Measurements from ENCODE around the gene CPNE5.

Gene CPNE5

DNA sequence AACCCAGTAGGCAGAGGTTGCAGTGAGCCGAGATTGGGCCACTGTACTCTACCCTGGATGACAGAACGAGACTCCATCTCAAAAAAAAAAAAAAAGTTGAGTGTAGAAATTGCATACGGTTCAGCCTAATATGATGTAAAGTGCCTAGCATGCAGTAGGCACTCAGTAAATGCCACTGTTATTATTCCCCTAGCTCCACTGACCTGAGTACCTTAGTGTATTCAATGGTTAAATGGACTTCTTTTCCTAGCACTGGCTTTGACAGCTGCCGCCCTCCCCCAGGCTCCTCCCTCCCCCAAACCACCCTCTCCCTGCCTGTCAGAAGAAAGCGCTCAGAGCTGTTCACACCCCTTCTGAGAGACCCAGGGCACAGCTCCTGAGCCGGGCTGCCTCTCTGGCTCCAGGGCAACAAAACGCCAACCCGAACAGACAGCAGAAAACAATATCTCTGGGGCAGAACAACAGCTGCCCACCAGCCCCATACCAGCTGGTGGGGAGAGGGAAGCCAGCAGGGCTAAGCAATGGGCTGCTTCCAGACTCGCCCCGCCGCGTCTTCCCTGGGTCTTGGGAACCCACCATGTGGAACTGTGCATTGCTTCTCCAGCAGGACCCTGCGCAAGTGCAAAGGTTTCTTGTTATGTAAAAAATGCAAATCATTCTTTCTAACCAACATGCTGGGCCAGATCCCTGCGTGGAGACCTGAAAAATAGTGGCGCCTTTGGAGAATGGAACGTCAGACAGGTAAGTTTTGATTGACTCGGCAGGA, 4.5 kb downstream of the CPNE5 start:
- no peak for DNase-seq (ENCODE audit: low spot score)

DNA sequence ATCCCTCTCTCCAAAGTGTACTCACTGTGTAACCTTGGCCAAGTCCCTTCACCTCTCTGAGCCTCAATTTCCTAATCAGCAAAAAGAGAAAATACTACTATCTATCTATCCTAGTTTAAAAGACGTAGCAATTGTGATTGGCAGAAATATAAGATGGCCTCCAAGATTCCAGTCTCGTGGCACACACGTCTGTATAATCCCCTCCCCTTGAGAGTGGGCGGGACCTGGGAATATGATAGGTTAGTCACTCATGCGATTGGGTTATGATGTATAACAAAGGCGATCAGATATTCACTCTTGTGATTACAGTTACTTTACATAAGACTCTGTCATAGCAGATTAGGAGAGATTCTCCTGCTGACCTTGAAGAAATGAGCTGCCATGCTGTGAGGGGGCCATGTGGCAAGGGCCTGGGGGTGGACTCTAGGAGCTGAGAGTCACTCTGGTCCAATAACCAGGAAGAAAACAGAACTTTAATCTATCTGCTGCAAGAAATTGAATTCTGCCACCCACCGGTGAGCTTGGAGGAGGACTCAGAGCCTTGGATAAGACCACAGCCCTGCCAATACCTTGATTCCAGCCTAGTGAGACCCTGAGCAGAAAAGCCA, 6.0 kb downstream of the CPNE5 start:
- DNase-seq (ENCODE audit: low spot score) = no peak

- DNase-seq (ENCODE audit: low spot score) = no peak
Measured at GRCh38 chr6:36832313-36832712, 6.9 kb downstream of the CPNE5 start.

- DNase-seq (ENCODE audit: low spot score) = no peak
Measured at GRCh38 chr6:36830577-36830976, 8.7 kb downstream of the CPNE5 start.

DNA sequence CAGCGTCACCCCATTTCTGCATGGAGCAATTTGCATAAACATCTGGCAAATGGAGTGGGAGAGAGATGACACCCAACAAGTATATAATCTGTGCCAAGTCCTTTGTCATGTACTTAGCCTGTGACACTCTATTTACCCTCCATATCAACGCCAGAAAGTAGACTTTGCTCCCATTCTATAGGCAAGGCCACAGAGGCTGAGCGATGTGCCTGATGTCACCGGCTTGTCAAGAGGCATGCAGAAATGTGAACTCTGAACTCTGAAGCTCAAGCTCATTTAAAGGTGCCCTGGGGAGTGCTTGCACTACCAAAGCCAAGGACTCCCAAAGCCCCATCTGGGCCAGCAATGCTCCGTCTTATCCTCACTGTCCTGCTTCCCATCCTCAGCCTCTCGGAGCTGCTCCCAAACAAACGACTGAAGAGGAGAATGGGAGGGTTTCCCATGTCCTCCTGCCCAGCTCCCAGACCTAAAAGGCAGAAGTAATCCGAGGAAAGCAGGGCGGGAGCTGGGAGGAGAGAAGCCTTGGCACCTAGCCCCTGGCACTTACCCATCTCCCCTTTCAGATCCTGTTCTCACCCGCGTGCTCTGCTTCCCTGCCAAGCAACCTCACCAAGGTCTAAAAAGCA, 9.2 kb downstream of the CPNE5 start:
- DNase-seq (ENCODE audit: low spot score) = no peak

DNA sequence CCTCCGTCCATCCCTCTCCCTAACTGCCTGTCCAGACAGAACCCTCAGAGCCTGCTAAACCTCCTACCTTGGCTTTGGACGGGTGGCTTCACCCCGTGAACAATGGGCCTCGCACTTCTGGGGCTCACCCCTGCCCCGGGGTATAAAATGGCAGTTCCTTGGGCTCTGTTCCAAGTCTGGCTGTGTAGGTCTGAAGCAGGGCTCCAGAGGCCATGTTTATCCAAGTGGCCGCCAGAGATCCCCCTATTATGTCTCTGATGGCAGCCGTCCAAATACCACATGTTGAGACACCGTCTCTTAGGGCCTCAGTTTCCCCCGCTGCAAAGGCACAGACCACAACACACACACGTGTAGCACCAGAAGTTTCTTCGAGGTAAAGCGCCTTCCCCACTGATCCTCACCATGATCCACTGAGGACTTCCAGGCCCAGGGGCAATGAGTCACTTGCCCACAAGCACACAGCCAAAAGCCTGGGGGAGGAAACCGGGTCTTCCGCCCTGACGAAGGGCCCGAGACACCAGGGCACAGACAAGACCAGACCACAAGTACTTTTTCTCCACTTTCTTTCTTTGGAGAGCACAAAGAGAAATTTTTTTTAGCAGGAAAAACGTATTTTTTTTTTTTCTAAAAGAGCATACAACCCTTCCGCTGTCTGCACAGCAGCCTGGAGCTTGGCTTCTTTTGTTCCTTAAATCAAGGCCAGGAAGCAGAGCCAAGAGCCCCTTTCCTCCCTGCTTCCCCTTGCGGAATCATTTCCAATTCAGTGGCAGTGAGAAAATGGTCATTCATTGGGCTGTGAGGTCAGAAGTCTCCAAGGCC, 11.8 kb downstream of the CPNE5 start:
- peak; percentile 72 for DNase-seq (ENCODE audit: low spot score)

- no peak for DNase-seq (ENCODE audit: low spot score)
Measured at GRCh38 chr6:36826520-36827227, 12.6 kb downstream of the CPNE5 start.

GRCh38 chr6:36825994-36826393, 13.2 kb downstream of the CPNE5 start:
- no peak for DNase-seq (ENCODE audit: low spot score)

DNA sequence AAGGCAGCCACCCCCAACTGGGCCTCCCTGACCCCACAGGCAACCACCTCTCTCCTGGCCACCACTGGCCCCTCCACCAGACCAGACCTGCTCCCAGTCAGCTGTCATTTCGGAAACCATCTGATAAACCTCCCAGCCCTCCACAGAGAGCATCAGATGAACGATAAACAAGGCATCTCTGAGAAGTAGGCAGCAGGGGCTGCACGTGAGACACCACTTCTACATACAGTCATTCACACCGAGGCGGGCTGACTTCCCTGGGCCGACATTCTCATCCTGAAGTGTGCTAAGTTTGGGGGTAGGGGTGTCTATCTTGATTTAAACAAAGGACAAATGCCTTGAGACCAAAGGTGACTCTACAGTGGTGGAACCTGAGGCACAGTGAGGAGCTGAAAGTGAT, 13.8 kb downstream of the CPNE5 start:
- DNase-seq (ENCODE audit: low spot score) = no peak

- no peak for DNase-seq (ENCODE audit: low spot score)
Measured at GRCh38 chr6:36824253-36824652, 15.0 kb downstream of the CPNE5 start.

- DNase-seq (ENCODE audit: low spot score) = no peak
Measured at GRCh38 chr6:36823421-36824096, 15.7 kb downstream of the CPNE5 start.

DNA sequence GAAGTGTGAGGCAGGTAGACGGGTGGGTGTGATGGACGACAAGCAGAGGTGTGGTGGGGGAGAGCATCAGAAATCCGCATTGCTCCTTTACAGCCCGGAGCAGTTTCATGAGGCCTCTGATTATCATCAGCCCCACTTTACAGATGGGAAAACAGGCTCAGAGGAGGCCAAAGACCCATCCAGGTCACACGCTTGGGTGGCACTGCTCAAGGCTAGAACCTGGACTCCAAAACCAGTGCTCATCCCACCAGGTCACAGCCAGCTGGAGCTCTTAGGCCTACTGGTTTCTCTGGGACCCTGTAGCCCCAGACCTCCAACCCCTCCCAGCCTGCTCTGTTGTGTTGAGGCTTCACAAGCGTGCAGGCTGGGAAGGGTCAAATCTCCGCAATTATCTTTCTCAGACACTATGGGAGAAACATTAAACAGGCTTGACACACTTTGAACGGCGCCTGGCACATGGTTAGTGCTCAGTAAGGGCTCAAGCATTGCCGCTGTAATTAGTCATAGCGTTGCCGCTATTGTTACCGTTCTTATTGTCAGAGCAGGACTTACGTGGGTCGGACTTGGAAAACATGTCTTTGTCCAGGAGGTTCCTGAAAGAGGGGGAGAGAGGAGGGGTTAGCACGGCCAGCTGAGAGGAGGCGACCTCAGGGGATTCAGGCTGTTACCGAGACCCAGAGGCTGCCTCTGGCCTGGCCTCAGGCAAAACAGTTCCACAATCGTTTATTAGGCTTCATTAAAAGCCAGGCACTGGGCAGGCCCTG, 16.6 kb downstream of the CPNE5 start:
- no peak for DNase-seq (ENCODE audit: low spot score)

- DNase-seq (ENCODE audit: low spot score) = no peak
Measured at GRCh38 chr6:36821581-36822335, 17.5 kb downstream of the CPNE5 start.

DNA sequence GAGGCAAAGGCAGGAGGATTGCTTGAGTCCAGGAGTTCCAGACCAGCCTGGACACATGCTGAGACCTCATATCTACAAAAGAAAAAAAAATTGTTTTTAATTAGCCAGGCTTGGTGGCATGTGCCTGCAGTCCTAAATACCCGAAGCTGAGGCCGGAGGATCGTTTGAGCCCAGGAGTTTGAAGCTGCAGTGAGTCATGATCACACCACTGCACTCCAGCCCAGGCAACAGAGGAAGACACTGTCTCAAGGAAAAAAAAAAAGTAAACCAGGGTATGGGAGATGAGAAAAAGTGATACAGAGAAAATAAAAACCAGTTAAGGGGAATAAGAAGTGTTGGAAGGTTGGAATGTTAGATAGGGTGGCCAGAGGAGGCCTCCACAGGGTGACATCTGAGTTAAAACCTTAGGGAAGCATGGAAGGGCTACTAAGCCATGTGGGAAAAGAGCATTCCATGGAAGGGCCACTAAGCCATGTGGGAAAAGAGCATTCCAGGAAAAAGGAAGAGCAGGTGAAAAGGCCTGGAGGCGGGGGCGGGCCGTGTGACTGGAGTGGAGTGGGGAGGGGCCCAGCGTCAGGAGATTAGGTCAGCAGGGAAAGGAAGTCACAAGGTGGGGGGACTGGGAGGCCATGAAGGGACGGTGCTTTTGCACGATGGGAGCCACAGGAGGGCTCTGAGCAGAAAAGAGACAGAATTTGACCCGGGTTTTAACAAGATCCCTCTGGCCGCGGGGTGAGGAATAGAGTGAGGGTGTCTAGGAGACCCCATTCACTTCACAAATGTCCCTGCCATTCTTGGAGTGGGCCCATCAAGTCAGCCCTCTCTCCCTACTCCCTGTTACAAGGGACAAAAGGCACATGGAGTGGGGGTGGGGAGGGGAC, 18.3 kb downstream of the CPNE5 start:
- no peak for DNase-seq (ENCODE audit: low spot score)

GRCh38 chr6:36818756-36819155, 20.5 kb downstream of the CPNE5 start:
- no peak for DNase-seq (ENCODE audit: low spot score)

GRCh38 chr6:36817847-36818246, 21.4 kb downstream of the CPNE5 start:
- no peak for DNase-seq (ENCODE audit: low spot score)

DNA sequence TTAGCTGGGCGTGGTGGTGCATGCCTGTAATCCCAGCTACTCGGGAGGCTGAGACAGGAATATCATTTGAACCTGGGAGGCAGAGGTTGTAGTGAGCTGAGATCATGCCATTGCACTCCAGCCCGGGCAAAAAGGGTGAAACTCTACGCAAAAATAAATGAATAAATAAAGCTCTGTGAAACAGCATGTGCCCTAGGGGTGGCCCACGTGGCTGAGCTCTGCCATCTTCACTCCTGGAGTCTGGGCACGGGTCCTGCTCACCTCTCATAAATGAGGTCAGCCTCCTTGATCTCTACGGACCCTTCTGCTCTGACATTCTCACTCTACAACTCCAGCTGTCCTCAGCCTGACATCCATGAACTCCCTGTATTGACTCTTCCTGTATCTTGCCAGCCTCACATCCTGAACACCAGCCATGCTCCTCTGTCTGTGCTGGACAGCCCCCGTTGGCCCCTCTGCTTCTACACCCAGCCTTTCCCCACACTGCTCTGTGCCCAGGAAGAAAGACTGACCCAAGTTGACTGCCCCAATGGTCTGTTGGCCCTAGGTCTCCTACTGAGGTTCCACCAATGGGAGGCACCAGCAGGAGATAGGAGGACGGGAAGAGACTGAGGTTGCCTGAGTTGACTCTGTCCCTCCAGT, 21.9 kb downstream of the CPNE5 start:
- DNase-seq (ENCODE audit: low spot score) = no peak

All from AG08395 (cell line).